GM19328 (cell line): ENCODE measurements around the gene RGS14.
A peak's percentile ranks its signal among the peaks of the same experiment; 100 is the strongest.
"Not testable (repeated sequence)": the region's sequence is repeated elsewhere in the genome, so short reads cannot be mapped to it uniquely, and the experiment has no call there.

Source experiments
- ATAC-seq: cut with Tn5 transposase; IDR thresholded peaks from one replicate; pipeline ENCODE4 v1.9.1; 2021; ENCODE audit warnings: mild to moderate bottlenecking, moderate library complexity; ENCODE audit not compliant: unreplicated experiment

The RGS14 gene

DNA sequence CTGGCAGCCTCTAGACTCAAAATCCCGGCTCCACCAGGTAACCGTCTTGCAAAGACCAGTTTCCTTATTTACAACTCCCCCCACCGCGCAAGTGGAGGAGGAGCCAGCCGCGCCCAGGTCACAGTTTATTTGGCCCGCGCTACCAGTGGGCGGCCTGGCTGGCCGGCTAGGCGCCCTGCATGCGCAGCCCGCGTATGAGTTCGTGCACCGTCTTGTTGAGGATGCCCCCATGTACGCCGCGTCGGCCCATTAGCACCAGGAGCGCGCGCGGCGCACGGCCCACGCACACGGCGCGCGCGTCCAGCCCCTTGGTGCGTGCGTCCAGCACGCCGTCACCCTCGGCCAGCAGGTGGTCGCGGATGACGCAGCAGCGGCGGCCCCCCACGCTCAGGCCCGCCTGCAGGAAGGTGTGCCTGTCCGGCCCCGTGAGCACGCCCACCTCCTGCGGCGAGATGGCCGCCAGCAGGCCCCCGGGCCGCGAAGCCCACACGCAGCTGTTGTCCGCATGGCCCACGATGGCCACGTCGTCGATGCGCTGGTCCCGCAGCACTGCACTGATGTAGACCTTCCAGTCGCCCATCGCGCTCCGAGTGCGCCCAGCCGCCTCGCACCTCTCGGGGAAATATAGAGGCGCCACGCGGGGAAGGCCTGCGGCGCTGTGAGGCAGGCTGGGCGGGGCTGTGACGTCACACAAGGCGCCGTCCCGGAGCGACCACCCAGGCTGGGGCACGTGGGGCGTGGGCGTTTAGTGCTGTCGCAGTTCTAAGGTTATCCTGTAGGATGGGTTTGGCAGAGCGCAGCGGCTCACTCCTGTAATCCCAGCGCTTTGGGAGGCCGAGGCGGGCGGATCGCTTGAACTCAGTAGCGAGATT is 42.5 kb downstream of the RGS14 start, which contains the start of gene PFN3:
TSS of gene PFN3 (minus strand) at position 665 of the 872 bp plus-strand sequence. CDS start at position 580, 85 bp downstream.
- ATAC-seq, result no peak

DNA sequence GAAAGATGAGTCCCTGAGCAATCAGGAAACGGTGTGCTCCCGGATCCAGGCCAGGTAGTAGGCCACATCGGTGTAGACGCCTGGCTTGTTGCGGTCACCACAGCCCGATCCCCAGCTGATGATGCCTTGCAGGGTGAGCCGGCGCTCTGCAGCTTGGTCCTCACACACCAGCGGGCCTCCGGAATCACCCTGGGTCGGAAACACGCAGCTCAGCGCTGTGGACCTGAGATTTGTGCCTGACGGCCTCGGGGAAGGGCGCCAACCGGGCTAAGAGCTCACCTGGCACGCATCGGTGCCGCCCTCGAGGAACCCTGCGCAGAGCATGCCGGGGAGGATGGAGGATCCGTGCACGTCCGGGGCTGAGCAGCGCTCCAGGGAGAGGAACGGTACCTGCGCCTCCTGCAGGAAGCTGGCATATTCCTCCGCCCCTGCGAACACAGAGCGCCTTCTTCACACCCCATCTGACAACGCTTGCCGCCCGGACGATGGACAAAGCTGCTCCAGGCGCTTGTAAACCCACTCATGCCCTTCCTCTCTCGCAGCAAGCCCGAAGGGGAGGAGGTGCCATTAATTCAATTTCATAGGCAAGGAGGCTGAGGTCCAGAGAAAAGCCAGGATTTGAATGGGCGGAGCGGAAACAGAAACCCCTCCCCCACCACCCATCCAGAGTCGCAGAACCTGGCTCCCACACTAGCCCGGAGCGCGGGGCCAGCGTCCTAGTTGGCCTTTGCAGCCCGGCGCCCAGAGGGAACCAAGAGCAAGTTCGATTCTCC is 44.7 kb downstream of the RGS14 start:
- no peak for ATAC-seq

DNA sequence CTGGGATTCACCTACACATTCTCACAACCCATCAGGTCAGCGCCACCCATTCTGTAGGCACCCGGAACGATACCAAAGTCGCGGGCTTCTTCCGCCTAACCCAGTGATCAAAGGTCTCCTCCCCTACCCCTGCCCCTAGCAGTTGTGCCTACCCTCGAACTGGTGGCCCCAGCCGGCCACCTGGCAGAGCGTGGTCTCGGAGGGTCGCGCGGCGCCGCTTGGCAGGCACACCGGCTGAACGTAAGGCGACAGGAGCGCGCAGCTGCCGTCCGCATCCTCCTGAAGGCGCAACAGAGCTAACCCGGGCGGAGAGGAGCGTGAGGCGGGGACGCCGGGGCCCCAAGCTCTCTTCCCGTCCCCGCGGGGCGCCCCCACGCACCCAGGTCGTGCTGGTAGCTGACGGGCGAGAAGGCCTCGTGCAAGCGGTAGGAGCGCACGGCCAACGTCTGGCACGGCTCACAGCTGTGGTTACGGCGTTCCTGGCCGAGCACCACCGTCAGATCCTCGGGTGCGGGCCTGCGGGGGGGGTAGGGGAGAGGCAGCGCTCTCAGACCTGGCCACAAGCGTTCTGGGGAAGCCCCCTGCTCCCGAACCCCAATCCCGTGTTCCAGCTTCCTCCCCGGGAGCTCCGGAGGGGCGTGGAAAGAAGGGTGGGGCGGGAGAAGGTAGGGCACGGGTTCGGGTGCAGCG is 45.5 kb downstream of the RGS14 start:
- peak; percentile 3 for ATAC-seq

DNA sequence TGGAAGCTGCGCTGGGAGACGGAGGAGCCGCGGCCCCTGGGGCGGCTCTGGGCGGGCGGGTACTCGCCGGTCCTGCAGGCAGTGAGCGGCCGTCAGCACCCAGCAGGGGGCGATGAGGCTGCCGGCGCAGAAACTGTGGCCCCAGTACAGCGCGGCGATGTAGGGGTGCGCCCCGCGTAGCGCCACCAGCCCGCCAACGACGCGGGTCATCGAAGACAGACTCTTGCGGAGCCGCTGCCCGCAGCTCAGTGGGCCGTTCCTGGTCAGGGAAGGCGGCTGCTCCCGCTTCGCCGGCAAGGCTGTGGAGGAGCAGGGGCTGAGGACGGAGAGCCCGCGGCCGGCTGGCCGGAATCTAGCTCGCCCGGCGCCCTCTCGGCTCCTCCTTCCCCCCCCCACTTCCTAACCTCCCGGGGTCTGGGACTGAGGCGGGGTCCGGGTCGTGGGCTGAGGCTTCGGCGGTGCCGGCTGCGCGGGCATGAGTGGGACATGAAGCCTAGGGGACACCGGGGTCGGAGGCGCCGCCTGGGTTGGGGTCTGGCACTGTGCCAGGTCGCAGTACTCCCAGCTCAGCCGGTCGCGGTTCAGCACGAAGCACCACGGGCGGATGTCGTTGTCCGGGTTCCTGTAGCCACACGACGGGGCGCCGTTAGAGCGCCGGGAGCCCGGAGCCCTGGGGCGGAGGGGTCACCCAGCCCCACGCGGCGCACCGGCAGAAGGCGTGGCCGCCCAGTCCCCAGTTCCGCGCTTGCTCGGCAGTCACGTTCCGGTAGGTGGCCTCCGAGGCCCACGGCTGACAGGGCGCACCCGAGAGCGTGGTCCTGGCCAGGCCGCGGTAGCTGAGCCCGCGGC is 46.3 kb downstream of the RGS14 start:
- ATAC-seq, result peak; percentile 70

DNA sequence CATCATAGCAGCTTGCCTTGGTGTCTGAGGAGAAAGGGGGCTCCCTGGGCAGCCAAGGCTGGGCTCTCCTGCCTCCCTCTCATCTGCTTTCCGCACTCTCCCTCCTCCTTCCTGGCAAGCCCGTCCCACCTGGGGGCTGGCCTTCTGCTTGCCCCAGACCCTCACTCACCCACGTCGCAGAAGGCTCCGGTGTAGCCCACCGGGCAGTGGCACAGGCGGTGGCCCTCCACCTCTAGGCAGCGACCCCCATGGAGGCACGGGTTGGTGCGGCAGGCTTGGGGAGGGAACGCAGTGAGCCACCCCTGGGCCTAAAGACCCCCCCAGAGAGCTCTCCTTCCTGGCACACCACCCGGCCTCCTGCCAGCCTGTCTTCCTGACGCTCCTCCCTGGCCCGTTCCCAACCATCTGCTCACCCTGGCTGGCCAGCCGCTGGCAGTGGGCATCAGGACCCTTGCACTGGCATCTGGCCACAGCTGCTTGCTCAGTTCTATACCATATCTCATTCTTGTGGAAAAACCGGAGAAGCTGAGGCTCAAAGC is 47.0 kb downstream of the RGS14 start:
- no peak for ATAC-seq

DNA sequence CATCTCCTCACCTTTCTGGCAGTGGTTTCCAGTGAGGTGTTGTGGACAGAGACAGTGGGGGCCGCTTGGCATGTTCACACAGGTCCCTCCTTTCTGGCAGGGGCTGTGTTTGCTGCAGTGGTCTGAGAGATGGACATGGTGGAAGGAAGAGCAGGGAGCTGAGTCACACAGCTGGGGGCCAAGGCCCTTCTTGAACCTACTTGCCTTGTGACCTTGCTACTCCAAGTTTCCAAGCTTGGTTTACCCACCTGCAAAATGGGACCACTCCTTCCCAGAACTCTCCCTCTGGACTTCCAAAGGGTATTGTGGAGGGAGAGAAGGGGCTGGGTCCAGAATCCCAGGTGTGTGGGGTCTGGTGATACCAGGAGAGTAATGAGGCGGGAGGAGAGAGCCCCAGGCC is 47.6 kb downstream of the RGS14 start:
- ATAC-seq, result no peak

DNA sequence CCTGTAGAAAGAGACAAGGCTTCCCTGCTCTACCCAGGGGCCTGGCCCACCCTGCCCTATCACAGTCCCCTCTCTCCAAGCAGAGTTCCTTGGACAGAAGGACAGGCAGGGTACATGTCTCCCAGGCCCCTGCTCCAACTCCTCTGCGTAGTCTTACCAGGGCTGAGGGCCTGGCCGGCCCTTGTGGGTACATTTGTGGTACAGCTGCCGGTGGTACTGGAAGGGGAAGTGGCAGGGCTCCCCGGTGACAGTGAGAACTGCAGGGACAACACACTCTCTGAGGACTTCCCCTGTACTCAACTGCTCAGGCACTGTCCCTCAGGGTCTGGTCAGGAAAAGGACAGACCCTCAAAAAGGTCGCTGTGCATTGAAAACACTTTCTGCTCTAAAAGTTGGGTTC is 48.1 kb downstream of the RGS14 start:
- no peak for ATAC-seq

DNA sequence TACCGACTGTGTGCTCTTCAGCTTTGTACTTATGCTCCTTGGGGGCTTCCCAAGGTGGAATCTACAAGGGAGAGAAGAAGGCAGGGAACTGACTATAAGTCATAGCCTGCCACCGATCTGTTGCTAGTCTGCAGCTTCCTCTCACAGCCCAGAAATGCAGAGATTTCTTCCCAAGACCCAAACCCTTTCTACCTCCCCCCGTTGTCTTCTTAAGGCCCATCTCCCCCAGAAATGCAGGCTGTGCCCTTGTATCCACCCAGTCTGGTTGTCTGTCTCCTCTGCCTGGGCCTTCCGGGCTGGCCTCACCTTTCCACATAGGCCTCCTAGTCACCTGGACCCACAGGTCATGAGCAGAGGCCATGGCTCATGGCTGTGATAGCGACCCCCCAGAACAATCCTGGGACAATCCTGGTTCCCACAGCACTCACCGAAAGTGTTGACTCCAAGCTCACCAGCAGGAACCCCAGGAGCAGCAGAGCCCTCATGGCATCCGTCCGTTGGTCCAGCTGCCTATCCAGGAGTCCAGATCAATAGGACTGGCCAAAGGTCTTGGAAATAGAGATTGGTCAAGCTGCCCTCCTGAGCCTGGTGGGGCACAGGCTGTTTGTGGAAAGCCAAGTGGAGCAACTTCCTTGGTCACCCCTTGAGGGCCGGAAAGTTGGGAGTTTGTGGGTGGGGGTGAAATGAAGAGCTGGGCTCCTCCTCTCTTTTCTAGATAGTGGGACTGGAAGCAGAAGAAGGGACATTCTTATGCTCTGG is 51.5 kb downstream of the RGS14 start, which contains the start of gene F12:
TSS of gene F12 (minus strand) at position 522 of the 759 bp plus-strand sequence. CDS start at position 485, 37 bp downstream.
- ATAC-seq, result no peak

DNA sequence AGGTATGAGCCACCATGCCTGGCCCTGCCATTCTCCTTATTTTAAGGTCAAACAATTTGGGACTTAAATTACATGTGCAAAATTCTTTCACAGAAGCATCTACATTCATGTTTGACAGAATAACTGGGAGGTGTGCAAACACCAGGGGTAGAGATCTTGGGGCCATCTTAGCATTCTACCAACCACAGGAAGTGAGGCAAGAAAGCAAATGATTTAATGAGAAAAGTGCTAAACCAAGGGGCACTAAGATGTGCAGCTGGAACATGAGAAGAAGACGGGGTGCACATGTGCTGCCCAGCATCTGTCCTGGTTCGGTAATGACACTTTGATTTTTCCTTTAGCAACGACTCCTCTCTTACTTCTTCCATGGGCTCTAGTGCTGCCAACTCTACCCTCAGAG is 52.9 kb downstream of the RGS14 start:
- ATAC-seq, result no peak

DNA sequence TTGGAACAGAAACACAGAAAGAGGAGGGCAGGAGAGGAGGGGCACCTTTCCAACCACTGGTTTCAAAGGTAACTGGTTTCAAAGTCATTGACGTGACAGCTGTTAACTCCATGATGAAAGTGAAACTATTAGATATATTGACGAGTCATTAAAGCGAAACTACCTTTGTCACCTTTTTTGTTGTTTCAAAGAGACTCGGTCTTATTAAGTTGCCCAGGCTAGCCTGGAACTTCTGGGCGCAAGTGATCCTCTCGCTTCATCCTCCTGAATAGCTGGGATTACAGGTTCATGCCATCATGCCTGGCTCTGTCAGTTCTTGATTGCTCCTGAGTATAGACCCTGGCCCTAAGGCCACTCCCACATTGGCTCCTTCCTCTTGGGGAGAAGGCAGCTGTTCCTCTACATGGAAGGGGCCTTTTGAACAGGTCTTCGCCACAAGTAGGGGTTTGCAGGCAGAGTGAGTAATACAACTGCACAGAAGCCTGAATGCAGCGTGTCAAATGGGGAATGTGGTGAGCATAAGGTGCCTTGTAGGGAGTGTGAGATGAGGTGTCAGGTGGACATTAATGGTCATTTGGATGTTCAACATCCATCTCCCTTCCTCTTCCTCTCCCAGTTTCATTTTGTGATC is 55.0 kb downstream of the RGS14 start:
- no peak for ATAC-seq

DNA sequence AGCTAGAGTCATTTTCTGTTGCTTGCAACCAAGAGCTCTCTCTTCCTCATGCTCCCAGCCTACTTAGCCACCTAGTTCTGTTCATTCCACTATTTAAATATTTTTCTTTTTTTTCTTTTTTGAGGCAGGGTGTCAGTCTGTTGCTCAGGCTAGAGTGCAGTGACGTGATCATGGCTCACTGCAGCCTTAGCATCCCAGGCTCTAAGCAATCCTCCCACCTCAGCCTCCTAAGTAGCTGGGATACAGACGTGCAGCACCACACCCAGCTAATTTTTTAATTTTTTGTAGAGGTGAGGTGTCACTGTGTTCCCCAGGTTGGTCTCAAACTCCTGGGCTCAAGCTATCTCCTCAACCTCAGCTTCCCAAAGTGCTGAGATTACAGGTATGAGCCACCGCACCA is 56.8 kb downstream of the RGS14 start:
- ATAC-seq, result no peak

DNA sequence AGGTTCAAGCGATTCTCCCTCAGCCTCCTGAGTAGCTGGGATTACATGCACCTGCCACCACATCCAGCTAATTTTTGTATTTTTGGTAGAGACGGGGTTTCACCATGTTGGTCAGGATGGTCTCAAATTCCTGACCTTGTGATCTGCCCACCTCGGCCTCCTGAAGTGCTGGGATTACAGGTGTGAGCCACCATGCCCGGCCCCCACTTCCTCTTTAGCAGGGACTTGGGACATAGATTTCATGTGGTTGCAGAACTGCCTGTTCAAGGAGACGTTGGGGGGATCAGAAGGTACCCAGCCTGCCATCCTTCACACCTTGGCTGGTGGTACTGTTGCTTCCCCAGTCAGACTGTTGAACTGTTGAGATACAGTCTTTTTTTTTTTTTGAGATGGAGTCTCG is 59.4 kb downstream of the RGS14 start:
- not testable (repeated sequence) for ATAC-seq

DNA sequence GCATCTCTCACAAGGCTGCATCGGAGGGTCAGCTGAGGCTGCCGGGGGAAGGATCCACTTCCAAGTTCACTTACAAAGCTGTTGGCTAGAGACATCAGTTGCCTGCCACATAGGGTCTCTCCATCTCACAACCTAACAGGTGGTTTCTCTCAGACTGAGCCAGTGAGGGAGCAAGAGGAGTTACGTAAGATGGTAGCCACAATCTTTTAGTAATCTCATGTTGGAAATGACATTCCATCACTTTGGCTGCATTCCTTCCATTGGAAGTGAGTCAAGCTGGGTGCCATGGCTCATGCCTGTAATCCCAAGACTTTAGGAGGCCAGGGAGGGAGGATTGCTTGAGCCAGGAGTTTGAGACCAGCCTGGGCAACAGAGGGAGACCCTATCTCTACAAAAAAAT is 61.3 kb downstream of the RGS14 start:
- no peak for ATAC-seq

DNA sequence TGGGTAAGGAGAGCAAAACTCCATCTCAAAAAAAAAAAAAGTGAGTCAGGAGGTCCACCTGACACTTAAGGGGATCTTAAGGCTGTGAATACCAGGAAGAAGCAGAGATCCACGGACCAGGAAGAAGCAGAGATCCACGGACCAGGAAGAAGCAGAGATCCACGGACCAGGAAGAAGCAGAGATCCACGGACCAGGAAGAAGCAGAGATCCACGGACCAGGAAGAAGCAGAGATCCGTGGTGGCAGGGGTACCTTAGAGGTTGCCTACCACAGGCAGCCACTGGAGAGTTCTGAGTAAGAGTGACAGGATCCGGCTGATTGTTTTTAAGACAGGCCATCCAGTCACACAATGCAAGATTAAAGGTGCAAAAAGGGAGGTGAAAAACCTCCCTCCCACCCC is 62.7 kb downstream of the RGS14 start:
- ATAC-seq, result not testable (repeated sequence)

DNA sequence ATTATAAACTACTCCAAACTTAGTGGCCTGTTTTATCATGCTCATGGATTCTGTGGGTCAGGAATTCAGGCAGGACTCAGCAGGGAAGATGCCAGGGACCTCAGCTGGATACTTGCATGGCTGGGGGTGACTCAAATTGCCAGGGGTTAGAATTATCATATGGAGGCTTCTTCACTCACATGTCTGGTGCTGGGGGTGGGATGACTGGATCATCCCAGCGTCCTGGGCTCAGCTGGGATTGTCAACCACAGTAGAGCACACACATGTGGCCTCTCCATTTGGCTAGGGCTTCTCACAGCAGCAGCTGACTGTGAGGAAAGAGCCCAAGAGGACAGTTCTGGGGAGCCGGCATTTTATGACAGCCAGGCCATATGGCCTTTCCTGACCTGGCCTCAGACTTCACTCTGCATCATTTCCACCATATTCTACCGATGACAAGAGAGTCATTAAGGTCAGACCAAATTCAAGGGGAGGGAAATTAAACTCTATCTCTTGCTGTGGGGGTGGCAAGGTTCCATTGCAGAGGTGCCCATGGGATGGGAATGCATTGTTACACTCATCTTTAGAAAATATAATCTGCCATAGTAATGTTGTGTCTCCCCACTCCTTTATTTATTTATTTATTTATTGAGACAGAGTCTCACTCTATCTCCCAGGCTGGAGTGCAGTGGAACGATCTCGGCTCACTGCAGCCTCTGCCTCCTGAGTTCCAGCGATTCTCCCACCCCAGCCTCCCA is 63.5 kb downstream of the RGS14 start:
- ATAC-seq, result no peak
